Smooth muscle cell (in vitro differentiated cells): ENCODE results near the gene TBC1D5. TPM values are rescaled to one million over a fixed set of nuclear protein-coding genes. Genes with fewer than 3 reads are reported as not detected.

ENCODE experiments used
- DNase-seq: peaks from one replicate; lab custom pipeline; 2025; ENCODE audit not compliant: unreplicated experiment; lab: John Stamatoyannopoulos, UW
- H2AFZ ChIP-seq: fragments of 200-600 bp; sonication (generic); 2 replicates; pipeline ENCODE4 v1.6.0; 2016; ENCODE audit warnings: antibody characterized with exemption, low read depth, mild to moderate bottlenecking
- H3F3A ChIP-seq: fragments of 200-600 bp; sonication (generic); 2 replicates; pipeline ENCODE4 v1.6.0; 2017; ENCODE audit warnings: antibody characterized with exemption, low read depth
- H3K27ac ChIP-seq: fragments of 200-600 bp; sonication (generic); 2 replicates; pipeline ENCODE4 v1.5.1; 2016; ENCODE audit warnings: low read depth, mild to moderate bottlenecking
- H3K27me3 ChIP-seq: fragments of 200-600 bp; sonication (generic); 2 replicates; pipeline ENCODE4 v1.6.1; 2016; ENCODE audit warnings: low read depth, mild to moderate bottlenecking
- H3K36me3 ChIP-seq: fragments of 200-600 bp; sonication (generic); 2 replicates; pipeline ENCODE4 v1.5.1; 2016; ENCODE audit warnings: low read depth
- H3K4me1 ChIP-seq: fragments of 200-600 bp; sonication (generic); 2 replicates; pipeline ENCODE4 v1.5.1; 2016; ENCODE audit warnings: low read depth
- H3K4me2 ChIP-seq: fragments of 200-600 bp; sonication (generic); 2 replicates; pipeline ENCODE4 v1.6.0; 2016; ENCODE audit warnings: mild to moderate bottlenecking
- H3K4me3 ChIP-seq: fragments of 200-600 bp; sonication (generic); 2 replicates; pipeline ENCODE4 v1.5.1; 2016; ENCODE audit warnings: mild to moderate bottlenecking
- H3K79me2 ChIP-seq: fragments of 200-600 bp; sonication (generic); 2 replicates; pipeline ENCODE4 v1.6.0; 2016; ENCODE audit warnings: low read depth, mild to moderate bottlenecking
- H3K9ac ChIP-seq: fragments of 200-600 bp; sonication (generic); 2 replicates; pipeline ENCODE4 v1.6.0; 2016; ENCODE audit warnings: low read depth
- H3K9me3 ChIP-seq: fragments of 200-600 bp; sonication (generic); replicated peaks from 2 replicates; pipeline ENCODE4 v1.5.1; 2016; ENCODE audit warnings: low read depth
- H4K20me1 ChIP-seq: fragments of 200-600 bp; sonication (generic); 2 replicates; pipeline ENCODE4 v1.6.0; 2016; ENCODE audit warnings: low read depth
- WGBS: methylation state at CpG from one replicate; pipeline ENCODE4 v1.1.7; 2016; ENCODE audit warnings: low lambda C conversion rate; 5-methylcytosine and 5-hydroxymethylcytosine counted together
- polyA plus RNA-seq: library from polyadenylated mRNA; unstranded; fragments of >200 nt; fragmentation: Nextera tagmentation; extraction: Ambion mirVana; gene quantifications from 2 replicates; pipeline ENCODE4 v1.2.1, GENCODE V29; 2016
- total RNA-seq: library from RNA; depleted of rRNA; stranded (reverse); fragments of >200 nt; gene quantifications from 2 replicates; pipeline ENCODE4 v1.2.3, GENCODE V29; 2014
- TF ChIP-seq, protein P1 (sequence below): fragments of 200-600 bp; sonication (generic); IDR thresholded peaks from 2 replicates; pipeline ENCODE4 v1.5.1; 2017; ENCODE audit warnings: borderline replicate concordance, mild to moderate bottlenecking, antibody characterized with exemption; ENCODE audit not compliant: insufficient read depth, poor library complexity, severe bottlenecking

Gene TBC1D5
- total and polyA plus RNA-seq, 2 experiments from 2014 or later = 14.6 to 35.3 TPM

DNA sequence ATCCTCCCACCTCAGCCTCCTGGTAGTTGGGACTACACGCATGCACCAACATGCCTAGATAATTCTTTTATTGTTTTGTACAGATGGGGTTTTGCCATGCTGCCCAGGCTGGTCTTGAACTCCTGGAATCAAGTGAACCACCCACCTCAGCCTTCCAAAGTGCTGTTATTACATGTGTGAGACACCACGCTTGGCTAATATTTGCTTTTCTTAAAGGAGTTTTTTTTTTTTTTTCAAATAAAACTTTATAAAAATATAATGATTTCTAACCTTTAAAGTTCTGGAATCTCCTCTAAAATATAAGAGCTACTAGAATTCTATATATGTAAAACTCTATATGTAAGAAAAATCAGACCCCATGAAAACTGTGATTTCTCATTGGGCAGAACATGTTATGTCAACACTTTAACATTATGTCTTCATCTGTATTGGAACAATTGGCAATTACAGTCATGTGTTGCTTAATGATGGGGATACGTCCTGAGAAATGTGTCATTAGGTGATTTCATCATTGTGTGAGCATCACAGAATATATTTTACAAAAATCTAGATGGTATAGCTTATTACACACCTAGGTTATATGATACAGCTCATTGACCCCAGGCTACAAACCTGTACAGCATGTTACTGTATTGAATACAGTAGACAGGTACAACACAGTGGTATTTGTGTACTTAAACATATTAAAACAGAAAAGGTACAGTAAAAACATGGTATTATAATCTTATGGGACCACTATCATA, 480.6 kb downstream of the TBC1D5 start:
- Histone ChIP-seq H3K27me3 (no peaks in the 10 kb centered on the region), H3K27ac (no peak overlapping the region), H3K4me1 (no peaks in the 10 kb centered on the region), H4K20me1 (no peaks in the 10 kb centered on the region), H3K79me2 (no peaks in the 10 kb centered on the region), H3K4me2 (no peak overlapping the region), H3F3A (no peaks in the 10 kb centered on the region), H3K9ac (no peak overlapping the region), H2AFZ (no peak overlapping the region), H3K9me3 (no peaks in the 10 kb centered on the region), H3K4me3 (no peak overlapping the region), H3K36me3 (no peaks in the 10 kb centered on the region)
- no peak for DNase-seq
- over 99% methylated on average over 3 of the region's 3 CpGs for WGBS
- TF ChIP-seq, protein P1, sequence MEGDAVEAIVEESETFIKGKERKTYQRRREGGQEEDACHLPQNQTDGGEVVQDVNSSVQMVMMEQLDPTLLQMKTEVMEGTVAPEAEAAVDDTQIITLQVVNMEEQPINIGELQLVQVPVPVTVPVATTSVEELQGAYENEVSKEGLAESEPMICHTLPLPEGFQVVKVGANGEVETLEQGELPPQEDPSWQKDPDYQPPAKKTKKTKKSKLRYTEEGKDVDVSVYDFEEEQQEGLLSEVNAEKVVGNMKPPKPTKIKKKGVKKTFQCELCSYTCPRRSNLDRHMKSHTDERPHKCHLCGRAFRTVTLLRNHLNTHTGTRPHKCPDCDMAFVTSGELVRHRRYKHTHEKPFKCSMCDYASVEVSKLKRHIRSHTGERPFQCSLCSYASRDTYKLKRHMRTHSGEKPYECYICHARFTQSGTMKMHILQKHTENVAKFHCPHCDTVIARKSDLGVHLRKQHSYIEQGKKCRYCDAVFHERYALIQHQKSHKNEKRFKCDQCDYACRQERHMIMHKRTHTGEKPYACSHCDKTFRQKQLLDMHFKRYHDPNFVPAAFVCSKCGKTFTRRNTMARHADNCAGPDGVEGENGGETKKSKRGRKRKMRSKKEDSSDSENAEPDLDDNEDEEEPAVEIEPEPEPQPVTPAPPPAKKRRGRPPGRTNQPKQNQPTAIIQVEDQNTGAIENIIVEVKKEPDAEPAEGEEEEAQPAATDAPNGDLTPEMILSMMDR = no peak

DNA sequence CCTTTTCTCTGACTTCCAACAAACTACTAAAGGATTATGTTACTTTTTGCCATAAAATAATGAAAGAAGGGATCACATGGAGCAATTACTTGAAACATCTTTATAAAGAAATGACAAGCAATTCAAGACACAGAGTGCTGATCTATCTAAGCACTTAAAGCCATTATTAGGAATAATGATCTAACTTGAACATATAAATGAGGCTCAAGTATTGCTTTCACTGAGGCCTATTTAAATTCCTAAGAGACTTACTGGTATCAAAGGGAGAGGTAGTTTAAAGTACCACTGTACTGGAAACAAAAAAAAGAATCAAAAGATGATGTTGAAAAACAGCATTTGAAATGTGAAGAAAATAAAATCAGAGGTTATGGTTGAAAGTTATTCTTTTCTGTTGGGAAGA, 482.2 kb downstream of the TBC1D5 start:
- no peaks in the 10 kb centered on the region for H4K20me1 ChIP-seq

GRCh38 chr3:17259685-17260084, 482.7 kb downstream of the TBC1D5 start:
- no peak overlapping the region for H2AFZ ChIP-seq
- H3K36me3 ChIP-seq = no peaks in the 10 kb centered on the region
- H3K27ac ChIP-seq = no peak overlapping the region
- no peaks in the 10 kb centered on the region for H3K9me3 ChIP-seq
- H4K20me1 ChIP-seq = no peaks in the 10 kb centered on the region
- no peak for DNase-seq
- 80% methylated on average over 5 of the region's 5 CpGs for WGBS
- H3K9ac ChIP-seq = no peak overlapping the region
- H3K4me1 ChIP-seq = no peaks in the 10 kb centered on the region
- no peak overlapping the region for H3K4me2 ChIP-seq
- H3K27me3 ChIP-seq = no peaks in the 10 kb centered on the region
- no peak overlapping the region for H3K4me3 ChIP-seq
- TF ChIP-seq, protein P1 = no peak
- no peaks in the 10 kb centered on the region for H3K79me2 ChIP-seq
- no peaks in the 10 kb centered on the region for H3F3A ChIP-seq

More for the DNA sequence above, 482.2 kb downstream of the TBC1D5 start:
- Histone ChIP-seq H3K9ac (no peak overlapping the region), H3K79me2 (no peaks in the 10 kb centered on the region), H3F3A (no peaks in the 10 kb centered on the region), H3K36me3 (no peaks in the 10 kb centered on the region), H3K4me3 (no peak overlapping the region), H3K4me1 (no peaks in the 10 kb centered on the region), H3K27me3 (no peaks in the 10 kb centered on the region), H3K27ac (no peak overlapping the region), H2AFZ (no peak overlapping the region), H3K4me2 (no peak overlapping the region), H3K9me3 (no peaks in the 10 kb centered on the region)
- TF ChIP-seq, protein P1 = no peak
- DNase-seq = no peak
